SKM-1 (cell line): Measurements from ENCODE around the gene NRM.
"Not testable (repeated sequence)": the region's sequence is repeated elsewhere in the genome, so short reads cannot be mapped to it uniquely, and the experiment has no call there.

ENCODE experiments used
- DNase-seq: peaks from one replicate; lab custom pipeline; 2025; ENCODE audit not compliant: unreplicated experiment; lab: John Stamatoyannopoulos, UW

Gene NRM, protein sequence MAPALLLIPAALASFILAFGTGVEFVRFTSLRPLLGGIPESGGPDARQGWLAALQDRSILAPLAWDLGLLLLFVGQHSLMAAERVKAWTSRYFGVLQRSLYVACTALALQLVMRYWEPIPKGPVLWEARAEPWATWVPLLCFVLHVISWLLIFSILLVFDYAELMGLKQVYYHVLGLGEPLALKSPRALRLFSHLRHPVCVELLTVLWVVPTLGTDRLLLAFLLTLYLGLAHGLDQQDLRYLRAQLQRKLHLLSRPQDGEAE

DNA sequence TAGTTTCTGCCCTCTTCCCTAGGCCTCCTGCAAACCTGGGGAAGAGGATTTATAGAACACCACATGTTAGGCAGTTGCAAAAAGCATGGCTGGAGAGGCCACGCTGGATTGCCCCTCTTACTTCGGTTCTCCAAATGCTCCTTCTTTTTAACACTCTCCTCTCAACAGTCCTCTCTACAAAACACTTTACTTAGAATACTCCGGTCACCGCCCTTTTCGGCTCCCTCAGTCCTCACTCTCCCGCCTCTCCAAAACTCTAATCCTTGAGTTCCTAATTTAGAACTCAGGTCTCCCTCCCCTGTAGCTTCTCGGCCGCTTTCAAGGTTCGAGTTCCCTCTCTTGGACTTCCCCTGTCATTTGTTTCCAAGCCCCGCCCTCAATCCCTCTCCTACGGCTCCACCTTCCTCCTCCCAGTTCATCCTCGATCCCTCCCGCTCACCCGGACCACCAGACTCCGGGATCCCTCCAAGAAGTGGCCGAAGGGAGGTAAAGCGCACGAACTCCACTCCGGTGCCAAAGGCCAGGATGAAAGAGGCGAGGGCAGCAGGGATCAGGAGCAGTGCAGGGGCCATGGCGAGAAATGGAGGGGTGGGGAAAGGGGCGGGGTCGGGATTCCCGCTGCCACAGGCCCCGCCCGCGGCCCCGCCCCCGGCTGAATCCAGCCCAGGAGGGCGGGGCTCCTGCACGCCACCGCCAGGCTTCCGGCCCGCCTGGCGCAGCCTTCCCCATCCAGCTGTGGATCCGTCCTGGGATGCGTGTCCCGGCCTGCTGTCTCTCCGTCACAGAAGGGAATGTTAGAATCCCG lies at the start of gene NRM:
TSS of gene NRM (minus strand) at position 582 of the 805 bp plus-strand sequence. CDS start at position 572, 10 bp downstream.
- DNase-seq = peak; percentile 83

DNA sequence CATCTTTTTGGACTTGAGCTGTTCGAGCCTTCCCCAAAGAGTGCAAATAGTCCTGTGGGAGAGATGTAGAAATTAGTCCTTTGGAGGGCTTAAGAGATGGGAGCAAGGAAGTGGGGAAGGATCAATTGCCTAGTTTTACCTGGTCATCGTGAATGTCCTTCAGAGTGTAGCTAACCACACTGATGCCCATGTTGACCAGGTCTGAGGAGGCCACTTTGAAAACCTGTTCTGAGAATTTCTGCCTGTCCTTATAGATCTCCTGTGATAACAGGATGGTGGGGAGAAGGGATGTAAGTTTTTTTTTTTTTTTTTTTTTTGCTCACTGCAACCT lies 49.7 kb upstream of the NRM start:
- no peak for DNase-seq

DNA sequence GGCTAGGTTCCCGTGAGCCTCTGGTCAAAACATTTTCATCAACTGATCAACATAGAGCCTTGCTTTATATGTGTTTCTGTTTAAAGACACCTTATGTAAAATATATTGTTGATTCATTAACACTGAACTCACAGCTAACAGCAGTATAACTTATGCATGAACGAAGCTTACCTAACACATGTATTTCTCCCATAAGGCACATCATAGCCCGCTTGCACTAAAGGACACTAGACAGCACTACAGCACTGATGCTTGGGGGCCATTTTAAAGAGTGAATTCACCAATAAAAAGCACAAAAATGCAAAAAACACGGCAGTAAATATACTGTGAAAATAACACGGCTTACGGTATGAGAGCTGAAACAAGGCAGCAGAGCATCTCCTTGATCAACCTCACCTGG lies 47.7 kb upstream of the NRM start:
- DNase-seq = no peak

DNA sequence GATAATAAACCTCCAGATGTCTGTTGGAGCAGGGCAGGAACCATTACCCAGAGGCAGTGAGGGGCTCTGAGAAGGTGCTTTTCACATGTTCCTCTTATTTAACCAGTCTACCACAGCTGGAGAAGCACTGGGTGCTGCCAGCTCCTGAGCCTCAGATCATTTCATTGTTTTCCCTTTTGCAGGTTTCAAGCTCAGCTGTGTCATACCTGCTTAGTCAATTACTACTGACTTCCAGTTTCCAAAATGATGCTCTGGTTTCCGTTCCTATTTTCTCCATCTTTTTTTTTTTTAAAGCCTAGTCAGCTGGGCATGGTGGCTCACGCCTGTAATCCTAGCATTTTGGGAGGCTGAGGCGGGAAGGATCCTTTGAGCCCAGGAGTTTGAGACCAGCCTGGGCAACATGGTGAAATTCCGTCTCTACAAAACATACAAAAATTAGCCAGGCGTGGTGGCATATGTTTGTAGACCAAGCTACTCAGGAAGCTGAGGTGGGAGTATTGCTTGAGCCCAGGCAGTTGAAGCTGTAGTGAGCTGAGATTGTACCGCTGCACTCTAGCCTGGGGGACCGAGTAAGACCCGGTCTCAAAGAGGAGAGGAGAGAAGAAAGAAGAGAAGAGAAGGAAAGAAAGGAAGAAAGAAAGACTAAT lies 45.0 kb upstream of the NRM start:
- DNase-seq = no peak

DNA sequence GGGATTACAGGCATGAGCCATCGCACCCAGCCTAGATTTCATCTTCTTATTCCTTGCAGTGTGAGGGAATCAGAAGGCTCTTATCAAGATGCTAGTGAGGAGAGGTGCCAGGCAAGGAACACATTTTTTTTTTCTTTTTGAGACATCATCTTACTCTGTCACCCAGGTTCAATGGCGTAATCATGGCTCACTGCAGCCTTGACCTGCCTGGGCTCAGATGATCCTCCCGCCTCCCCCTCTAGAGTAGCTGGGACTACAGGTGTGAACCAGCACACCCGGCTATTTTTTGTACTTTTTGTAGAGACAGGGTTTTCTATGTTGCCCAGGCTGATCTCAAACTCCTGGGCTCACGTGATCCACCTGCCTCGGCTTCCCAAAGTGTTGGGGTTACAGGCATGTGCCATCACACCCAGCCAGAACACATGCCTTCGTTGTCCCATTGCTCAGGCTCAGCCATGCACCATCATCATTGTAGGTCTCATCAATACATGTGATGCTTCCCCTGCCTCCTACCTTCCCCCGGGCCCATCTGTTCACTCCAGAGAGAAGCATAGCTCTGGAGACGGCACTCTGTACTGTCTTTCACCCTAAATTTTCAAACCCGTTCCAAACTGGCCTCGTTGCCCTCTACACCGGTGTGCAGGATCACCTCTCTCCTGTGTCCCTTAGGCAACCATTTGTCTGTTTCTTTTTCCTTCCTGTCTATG lies 41.6 kb upstream of the NRM start:
- DNase-seq = no peak

DNA sequence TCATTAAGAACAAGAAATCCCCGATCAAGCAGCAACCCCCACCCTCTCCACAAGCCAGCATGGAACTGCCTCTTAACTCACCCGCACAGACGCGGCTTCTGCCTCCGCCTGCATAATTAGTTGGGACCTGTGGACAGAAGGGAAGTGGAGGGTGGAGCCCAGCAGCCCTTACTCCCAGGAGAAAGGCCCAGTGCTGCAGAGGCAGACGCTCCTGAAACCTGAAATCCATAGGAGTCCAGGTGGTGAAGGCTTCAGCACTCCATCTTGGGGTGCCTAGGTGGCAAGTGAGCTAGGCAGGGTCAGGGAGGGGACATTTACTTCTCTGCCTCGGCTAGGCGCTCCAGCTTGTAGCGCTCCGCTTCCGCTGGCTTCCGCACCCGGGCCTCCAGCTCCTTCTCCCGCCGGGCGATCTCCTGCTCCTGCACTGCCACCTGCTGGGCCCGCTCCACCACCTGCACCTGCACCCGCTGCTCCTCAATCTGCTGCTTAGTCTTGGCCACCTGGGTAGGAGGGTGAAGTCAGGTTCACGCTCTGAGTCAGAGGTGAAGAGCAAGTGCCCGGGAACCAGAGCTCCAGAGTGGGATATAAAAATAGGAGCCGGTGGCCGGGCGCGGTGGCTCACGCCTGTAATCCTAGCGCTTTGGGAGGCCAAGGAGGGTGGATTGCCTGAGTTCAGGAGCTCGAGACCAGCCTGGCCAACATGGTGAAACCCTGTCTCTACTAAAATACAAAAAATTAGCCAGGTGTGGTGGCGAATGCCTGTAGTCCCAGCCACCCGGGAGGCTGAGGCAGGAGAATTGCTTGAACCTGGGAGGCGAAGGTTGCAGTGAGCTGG lies 40.0 kb upstream of the NRM start:
- peak; percentile 43 for DNase-seq

DNA sequence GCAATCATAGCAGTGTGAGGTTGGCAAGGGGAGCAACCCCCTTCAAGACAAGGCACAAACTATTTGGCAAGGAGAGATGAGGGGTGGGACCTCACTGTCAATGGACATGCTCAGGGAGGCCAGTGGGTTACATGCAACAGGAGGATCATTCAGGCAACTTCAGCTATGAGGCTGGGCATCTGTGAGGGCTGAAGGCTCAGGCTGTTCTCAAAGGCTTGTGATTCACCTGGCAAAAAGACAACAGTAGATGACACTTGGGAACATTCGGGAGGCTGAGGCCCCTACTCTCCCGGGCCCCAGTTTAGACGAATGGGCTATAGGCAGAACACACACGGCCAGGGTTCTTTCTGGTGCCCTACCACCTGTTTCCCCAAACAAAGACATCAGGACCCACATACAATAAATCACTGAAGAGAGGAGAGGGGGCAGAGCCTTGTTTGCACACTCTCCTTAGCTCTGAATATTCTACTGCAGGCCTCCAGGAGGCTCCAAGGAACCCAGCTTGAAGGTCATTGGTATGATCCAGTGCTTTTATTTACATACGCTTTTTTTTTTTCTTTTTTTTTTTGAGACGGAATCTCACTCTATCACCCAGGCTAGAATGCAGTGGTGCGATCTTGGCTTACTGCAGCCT lies 37.3 kb upstream of the NRM start:
- DNase-seq = no peak

DNA sequence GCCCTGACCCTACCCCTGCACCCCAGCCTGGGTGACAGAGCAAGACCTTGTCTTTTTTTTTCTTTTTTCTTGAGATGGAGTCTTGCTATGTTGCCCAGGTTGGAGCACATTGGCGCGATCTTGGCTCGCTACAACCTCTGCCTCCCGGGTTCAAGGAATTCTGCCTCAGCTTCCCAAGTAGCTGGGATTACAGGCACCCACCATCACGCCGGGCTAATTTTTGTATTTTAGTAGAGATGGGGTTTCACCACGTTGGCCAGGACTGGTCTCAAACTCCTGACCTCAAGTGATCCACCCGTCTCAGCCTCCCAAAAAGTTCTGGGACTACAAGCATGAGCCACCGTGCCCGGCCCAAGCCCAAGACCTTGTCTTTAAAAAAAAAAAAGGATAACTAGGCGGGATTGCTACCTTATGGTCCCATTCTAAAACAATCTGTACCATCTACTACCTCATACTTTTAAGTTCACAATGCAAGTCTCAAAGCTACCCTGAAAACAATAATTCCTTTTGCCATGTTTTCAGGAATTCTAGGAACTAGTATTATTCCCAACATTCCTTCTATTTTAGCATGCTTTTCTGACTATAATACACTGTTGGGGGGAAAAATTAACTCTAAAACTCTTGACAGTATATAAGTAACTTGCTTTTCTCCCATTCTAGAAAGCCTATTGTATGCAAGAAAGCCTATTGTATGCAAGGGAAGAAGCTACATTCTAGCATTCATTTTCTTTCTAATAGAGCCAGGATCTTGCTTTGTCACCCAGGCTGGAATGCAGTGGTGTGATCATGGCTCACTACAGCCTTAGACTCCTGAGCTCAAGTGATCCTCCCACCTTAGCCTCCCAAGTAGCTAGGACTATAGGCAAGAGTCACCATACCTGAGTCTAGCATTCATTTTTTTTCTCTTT lies 36.0 kb upstream of the NRM start:
- no peak for DNase-seq

DNA sequence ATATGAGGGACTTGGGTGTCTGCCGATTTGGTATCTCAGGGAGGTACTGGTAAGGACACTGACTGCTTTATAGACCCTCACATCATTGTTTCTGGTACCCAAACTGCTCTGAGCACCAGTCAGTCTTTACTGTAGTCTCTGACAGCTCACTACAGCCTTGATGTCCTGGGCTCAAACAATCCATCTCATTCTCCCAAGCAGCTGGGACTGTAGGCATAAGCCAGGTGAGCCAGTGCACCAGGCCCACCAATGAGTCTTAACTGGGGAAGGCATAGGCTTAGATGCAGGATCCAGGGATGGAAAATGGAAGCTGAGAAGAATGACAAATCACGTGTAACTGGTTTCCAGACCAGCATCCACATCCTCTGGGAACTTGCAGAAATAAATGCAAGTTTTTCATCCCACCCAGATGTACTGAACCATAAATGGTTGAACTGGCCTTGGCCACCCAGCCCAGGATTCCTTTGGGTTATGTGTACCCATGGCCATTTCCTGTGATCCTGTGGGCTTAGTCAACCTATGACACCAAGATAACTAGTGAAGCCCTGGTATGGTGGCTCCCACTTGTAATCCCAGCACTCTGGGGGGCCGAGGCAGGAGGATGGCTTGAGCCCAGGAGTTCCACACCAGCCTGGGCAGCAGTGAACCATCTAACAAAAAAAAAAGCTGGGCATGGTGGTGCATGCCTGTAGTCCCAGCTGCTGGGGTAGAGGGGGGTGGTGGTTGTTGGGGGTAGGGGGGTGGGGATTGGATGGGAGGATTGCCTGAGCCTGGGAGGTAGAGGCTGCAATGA lies 35.1 kb upstream of the NRM start:
- no peak for DNase-seq

DNA sequence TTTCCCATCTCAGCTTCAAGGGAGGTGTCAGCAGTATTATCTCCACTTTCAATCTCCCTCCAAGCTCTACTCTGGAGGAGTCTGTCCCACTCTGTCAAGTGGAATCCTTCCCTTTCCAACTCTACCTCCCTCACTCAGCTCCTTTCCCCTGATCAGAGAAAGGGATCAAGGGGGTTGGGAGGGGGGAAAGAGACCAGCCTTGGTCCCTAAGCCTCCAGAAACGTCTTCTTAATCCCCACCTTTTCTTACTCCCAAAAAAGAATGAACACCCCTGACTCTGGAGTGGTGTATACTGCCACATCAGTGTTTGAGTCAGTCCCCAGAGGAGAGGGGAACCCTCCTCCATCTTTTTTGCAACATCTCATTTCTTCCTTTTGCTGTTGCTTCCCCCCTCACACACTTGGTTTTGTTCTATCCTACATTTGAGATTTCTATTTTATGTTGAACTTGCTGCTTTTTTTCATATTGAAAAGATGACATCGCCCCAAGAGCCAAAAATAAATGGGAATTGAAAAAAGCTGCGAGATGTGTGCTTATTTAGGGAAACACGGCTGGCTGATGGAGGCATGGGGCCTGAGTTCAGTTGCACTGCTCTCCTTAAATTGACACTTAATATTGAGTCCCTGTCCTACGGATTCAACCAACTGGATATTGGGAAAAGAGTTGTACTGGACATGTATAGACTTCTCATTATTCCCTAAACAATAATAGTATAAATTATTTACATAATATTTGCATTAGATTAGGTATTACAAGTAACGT lies 34.3 kb upstream of the NRM start:
- no peak for DNase-seq

DNA sequence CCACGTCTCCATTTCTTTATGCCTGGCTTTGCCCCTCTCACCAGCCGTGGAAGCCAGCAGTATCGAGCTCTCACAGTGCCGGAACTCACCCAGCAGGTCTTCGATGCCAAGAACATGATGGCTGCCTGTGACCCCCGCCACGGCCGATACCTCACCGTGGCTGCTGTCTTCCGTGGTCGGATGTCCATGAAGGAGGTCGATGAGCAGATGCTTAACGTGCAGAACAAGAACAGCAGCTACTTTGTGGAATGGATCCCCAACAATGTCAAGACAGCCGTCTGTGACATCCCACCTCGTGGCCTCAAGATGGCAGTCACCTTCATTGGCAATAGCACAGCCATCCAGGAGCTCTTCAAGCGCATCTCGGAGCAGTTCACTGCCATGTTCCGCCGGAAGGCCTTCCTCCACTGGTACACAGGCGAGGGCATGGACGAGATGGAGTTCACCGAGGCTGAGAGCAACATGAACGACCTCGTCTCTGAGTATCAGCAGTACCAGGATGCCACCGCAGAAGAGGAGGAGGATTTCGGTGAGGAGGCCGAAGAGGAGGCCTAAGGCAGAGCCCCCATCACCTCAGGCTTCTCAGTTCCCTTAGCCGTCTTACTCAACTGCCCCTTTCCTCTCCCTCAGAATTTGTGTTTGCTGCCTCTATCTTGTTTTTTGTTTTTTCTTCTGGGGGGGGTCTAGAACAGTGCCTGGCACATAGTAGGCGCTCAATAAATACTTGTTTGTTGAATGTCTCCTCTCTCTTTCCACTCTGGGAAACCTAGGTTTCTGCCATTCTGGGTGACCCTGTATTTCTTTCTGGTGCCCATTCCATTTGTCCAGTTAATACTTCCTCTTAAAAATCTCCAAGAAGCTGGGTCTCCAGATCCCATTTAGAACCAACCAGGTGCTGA lies 33.3 kb upstream of the NRM start:
- not testable (repeated sequence) for DNase-seq

DNA sequence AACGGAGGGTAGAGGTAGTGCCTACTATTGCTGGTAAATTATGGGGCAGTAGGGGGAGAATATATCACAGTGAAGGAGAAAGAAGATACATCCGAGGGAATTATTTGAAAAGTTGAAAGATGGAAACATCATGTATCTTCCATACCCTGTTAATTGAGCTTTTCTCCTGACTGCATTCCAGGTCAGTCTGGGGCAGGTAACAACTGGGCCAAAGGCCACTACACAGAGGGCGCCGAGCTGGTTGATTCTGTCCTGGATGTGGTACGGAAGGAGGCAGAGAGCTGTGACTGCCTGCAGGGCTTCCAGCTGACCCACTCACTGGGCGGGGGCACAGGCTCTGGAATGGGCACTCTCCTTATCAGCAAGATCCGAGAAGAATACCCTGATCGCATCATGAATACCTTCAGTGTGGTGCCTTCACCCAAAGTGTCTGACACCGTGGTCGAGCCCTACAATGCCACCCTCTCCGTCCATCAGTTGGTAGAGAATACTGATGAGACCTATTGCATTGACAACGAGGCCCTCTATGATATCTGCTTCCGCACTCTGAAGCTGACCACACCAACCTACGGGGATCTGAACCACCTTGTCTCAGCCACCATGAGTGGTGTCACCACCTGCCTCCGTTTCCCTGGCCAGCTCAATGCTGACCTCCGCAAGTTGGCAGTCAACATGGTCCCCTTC lies 32.5 kb upstream of the NRM start:
- not testable (repeated sequence) for DNase-seq

DNA sequence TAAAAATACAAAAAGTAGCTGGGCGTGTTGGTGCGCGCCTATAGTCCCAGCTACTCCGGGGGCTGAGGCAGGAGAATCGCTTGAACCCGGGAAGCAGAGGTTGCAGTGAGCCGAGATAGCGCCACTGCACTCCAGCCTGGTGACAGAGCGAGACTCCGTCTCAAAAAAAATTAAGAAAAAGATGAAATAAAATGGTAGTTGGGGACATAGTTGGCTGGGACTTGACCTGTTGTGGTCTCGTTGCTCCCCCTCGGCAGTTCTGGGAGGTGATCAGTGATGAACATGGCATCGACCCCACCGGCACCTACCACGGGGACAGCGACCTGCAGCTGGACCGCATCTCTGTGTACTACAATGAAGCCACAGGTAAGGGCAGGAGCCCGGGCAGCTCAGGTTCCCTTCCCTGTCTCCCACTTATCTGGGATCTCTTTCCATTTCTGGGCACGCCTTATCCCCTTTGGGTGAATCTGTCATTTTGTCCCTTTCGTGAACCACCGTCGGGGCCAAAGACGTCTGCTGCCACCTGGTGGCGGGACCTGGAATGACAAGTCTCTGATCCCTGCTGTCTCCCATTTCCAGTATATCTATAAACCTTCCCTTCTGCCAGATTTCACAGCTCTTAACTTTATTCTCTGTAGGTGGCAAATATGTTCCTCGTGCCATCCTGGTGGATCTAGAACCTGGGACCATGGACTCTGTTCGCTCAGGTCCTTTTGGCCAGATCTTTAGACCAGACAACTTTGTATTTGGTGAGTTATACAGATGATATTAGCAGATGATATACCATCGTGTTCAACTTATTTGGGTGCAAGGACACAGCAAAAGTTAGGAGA lies 31.7 kb upstream of the NRM start:
- DNase-seq = peak; percentile 56

DNA sequence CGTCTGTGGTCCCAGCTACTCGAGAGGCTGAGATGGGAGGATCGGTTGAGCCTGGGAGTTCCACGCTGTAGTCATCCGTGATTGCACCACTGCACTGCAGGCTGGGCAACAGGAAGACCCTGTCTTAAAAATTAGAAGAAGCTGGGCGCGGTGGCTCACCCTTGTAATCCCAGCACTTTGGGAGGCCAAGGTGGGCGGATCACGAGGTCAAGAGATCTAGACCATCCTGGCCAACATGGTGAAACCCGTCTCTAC lies 31.2 kb upstream of the NRM start:
- DNase-seq = not testable (repeated sequence)

DNA sequence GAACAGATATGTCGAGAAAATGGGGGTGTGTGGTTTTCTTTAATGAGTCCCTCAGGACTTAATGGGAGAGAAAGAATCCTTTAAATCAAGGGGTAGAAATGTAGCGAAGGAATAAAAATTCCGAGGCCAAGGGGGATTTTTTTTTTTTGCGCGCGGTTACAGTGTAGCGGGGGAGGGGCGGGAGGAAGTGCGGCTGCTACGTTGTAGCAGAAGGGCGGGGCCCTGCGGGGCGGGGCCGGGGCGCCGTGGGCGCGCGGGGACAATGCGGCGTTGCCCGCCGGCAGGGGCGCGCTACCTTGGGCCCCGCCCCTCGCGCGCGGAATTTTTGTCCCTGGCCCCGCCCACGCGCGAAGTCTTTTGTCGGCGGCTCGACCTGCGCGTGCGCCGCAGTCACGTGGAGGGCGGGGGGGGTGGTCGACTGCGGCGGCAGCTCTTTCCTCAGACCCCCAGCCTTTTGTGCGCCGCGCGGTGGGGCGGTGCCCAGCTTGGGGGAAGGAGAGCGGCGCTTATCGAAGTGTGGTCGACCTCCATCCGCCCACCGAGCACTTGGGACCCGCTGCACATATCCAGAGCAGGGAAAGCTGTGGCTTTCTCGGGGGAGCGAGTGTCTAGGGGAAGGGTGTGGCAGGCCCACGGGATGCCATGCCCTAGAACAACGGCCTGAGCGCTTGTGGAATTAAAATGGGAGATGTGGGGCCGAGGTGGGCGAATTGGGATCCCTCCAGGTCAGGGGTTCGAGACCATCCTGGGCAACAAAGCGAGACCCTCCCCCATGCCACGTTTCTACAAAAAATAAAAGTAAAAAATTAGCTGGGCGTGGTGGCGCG lies 30.6 kb upstream of the NRM start:
- peak; percentile 83 for DNase-seq
